DOHH2 (cell line): Measurements from ENCODE around the gene PHC2.

Experiments
- H3F3A ChIP-seq: fragments of 200-600 bp; sonication (generic), shearing (Covaris generic); 2 replicates; pipeline ENCODE4 v1.6.0; 2016; ENCODE audit warnings: antibody characterized with exemption, mild to moderate bottlenecking; ENCODE audit not compliant: control insufficient read depth, insufficient read depth
- H3K27ac ChIP-seq: fragments of 200-600 bp; sonication (generic); 2 replicates; pipeline ENCODE4 v1.5.1; 2014; ENCODE audit warnings: low read depth, mild to moderate bottlenecking, low read length, moderate library complexity
- H3K27me3 ChIP-seq: fragments of 200-600 bp; sonication (generic); 2 replicates; pipeline ENCODE4 v1.6.1; 2014; ENCODE audit warnings: mild to moderate bottlenecking, low read length, mixed read lengths; ENCODE audit not compliant: control insufficient read depth
- H3K36me3 ChIP-seq: fragments of 200-600 bp; sonication (generic); 2 replicates; pipeline ENCODE4 v1.6.1; 2014; ENCODE audit warnings: mild to moderate bottlenecking, low read length, moderate library complexity, mixed read lengths; ENCODE audit not compliant: control insufficient read depth
- H3K4me1 ChIP-seq: fragments of 200-600 bp; sonication (generic); 2 replicates; pipeline ENCODE4 v1.6.1; 2014; ENCODE audit warnings: mild to moderate bottlenecking, low read length, mixed read lengths; ENCODE audit not compliant: control insufficient read depth
- H3K4me2 ChIP-seq: fragments of 200-600 bp; sonication (generic); 2 replicates; pipeline ENCODE4 v1.6.0; 2014; ENCODE audit warnings: mild to moderate bottlenecking, low read length, moderate library complexity
- H3K4me3 ChIP-seq: fragments of 200-600 bp; sonication (generic); 2 replicates; pipeline ENCODE4 v1.5.1; 2014; ENCODE audit warnings: mild to moderate bottlenecking, low read length, mixed read lengths
- H3K79me2 ChIP-seq: fragments of 200-600 bp; sonication (generic); 2 replicates; pipeline ENCODE4 v1.6.1; 2014; ENCODE audit warnings: mild to moderate bottlenecking, low read length, mixed read lengths; ENCODE audit not compliant: control insufficient read depth
- H3K9me2 ChIP-seq: fragments of 200-600 bp; sonication (generic); replicated peaks from 2 replicates; pipeline ENCODE4 v1.6.1; 2014; ENCODE audit warnings: mild to moderate bottlenecking, low read length, mixed read lengths; ENCODE audit not compliant: control insufficient read depth
- H3K9me3 ChIP-seq: fragments of 200-600 bp; sonication (generic); 2 replicates; pipeline ENCODE4 v1.6.1; 2014; ENCODE audit warnings: antibody characterized with exemption, low read length, mixed read lengths; ENCODE audit not compliant: control insufficient read depth, insufficient read depth
- H4K20me1 ChIP-seq: fragments of 200-600 bp; sonication (generic); 2 replicates; pipeline ENCODE4 v1.6.0; 2014; ENCODE audit warnings: low read depth, mild to moderate bottlenecking, antibody characterized with exemption, low read length, moderate library complexity; ENCODE audit not compliant: control insufficient read depth, insufficient read depth
- EZH2phosphoT487 ChIP-seq: fragments of 200-600 bp; sonication (generic); IDR thresholded peaks from 2 replicates; pipeline ENCODE4 v1.6.1; 2017; ENCODE audit warnings: borderline replicate concordance, mild to moderate bottlenecking, antibody characterized with exemption, low read length, moderate library complexity, mixed read lengths
- TF ChIP-seq, protein P1 (sequence below): fragments of 200-600 bp; sonication (generic); IDR thresholded peaks from one replicate; pipeline ENCODE4 v1.5.1; 2014; ENCODE audit warnings: antibody characterized with exemption, mild to moderate bottlenecking, low read depth, low read length; ENCODE audit not compliant: poor library complexity, severe bottlenecking

Gene PHC2

DNA sequence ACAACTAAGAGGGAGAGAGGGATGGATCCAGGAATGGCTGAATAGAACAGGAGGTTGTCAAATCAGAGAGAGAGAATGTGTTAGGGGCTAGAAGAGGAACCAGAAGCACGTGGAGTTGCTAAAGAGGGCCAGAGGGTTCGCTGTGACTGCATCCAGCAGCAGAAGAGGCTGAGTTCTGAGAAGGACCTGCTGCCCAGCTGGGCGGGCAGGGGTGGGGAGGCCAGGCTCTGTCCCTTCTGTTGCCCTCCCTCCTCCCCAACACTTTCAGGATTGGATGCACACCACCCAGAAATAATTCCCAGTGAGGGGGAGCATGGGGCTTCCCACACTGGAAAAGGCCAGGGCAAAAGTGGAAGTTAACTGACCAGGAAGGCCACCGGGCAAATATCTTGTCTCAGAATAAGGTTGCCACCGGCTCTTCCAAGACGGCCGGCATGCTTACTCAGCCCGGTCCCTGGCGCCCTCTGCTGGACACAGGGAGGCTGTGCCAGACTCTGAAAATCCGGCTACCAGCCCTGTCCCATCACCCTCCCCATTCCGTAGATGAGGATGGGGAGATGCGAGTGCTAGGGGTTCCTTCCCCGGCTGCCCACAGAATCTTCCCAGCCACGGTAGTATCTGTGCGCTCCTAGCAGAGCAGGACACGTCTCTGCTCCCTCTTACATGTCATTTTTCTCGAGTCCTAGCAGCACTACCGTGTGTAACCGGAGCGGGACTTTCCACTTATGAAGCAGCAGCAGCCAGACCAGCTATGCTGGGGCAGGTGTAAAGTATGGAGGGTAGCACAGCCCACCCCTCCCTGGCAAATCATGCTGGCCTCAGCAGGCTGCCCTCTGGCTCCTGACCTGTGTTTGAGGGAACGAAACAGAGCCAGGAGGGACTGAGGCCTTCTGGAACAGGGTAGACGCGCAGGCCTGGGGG, 63.1 kb downstream of the PHC2 start:
- H3K36me3 ChIP-seq, result no peaks in the 10 kb centered on the region
- no peak overlapping the region for H3K4me2 ChIP-seq
- H3K9me2 ChIP-seq, result no peaks in the 10 kb centered on the region
- no peaks in the 10 kb centered on the region for H3K9me3 ChIP-seq
- H3K27ac ChIP-seq, result no peak overlapping the region
- H3K79me2 ChIP-seq, result no peaks in the 10 kb centered on the region
- TF ChIP-seq, protein P1, sequence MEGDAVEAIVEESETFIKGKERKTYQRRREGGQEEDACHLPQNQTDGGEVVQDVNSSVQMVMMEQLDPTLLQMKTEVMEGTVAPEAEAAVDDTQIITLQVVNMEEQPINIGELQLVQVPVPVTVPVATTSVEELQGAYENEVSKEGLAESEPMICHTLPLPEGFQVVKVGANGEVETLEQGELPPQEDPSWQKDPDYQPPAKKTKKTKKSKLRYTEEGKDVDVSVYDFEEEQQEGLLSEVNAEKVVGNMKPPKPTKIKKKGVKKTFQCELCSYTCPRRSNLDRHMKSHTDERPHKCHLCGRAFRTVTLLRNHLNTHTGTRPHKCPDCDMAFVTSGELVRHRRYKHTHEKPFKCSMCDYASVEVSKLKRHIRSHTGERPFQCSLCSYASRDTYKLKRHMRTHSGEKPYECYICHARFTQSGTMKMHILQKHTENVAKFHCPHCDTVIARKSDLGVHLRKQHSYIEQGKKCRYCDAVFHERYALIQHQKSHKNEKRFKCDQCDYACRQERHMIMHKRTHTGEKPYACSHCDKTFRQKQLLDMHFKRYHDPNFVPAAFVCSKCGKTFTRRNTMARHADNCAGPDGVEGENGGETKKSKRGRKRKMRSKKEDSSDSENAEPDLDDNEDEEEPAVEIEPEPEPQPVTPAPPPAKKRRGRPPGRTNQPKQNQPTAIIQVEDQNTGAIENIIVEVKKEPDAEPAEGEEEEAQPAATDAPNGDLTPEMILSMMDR, result peak; percentile 93
- TF ChIP-seq EZH2phosphoT487, result no peak
- no peaks in the 10 kb centered on the region for H4K20me1 ChIP-seq
- no peaks in the 10 kb centered on the region; the same call in 1 of the 2 replicates for H3K4me1 ChIP-seq
- H3K27me3 ChIP-seq, result no peaks in the 10 kb centered on the region
- H3K4me3 ChIP-seq, result no peak overlapping the region
- no peaks in the 10 kb centered on the region for H3F3A ChIP-seq

DNA sequence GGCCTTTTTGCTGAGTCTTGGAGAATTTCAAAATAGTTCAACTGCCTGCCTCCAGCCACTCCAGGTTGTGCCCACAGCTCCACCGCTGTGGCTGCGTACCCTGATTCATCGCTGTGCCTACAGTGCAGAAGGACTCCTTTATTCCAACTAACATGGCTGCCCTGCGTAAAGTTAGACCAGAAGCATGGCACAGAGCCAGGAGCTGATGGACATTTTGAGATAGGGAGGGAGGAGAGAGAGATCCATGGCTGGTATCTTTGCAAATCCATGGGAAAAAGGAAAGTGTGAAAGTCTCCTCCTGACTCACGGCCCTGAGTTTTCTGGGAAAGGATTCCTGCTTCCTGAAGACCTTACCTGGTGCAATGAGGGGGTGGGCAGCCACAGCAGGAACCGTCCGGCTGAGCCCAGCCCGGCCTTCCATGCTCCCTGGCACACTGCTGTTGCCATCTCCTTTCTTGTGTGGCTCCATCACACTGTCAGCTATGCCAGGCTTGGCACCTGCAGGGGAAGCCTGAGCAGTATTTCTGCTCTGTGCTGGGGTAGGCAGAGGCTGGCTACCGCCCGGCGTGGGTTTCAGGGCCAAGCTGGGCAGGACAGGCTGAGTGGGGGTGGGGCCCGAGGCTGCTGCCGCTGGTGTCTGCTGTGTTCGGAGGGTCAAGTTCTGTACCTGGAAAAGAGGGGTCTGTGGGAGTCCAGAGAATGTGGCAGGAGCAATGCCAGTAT, 64.0 kb downstream of the PHC2 start:
- Histone ChIP-seq H3K4me3 (no peak overlapping the region), H3K79me2 (no peaks in the 10 kb centered on the region), H3K4me2 (no peak overlapping the region), H3K27ac (no peak overlapping the region), H3K27me3 (no peaks in the 10 kb centered on the region), H3K9me2 (no peaks in the 10 kb centered on the region), H4K20me1 (no peaks in the 10 kb centered on the region), H3K4me1 (no peaks in the 10 kb centered on the region; the same call in 1 of the 2 replicates), H3K36me3 (no peaks in the 10 kb centered on the region), H3F3A (no peaks in the 10 kb centered on the region), H3K9me3 (no peaks in the 10 kb centered on the region)
- TF ChIP-seq, protein P1, result no peak
- no peak for TF ChIP-seq EZH2phosphoT487

DNA sequence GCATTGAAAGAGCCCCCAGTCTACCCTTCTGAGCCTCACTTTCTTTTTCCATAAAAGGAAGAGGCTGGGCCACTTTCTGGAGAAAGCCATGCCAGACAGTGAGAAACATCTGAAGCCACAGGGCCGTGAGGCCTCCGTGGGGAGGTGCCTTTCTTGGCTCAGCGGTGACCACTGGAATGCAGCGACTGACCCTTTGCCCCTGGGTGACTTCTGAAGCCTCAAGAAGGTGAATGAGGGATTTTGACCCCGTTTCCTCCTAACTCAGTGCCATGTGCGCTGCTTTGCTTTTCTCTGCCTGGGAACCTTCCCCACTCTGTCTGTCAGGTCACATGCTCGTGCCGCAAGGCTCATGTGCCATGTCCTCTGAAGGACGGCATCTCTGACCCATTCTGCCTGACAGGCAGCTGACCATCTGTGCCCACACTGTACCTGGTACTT, 65.3 kb downstream of the PHC2 start:
- TF ChIP-seq, protein P1, result no peak
- TF ChIP-seq EZH2phosphoT487, result no peak
- no peak overlapping the region for H3K27ac ChIP-seq
- no peaks in the 10 kb centered on the region for H3K9me2 ChIP-seq
- H3K9me3 ChIP-seq, result no peaks in the 10 kb centered on the region
- no peaks in the 10 kb centered on the region for H3K79me2 ChIP-seq
- no peaks in the 10 kb centered on the region for H3K27me3 ChIP-seq
- H3K4me1 ChIP-seq, result peaks cover 3% of the 10 kb centered on the region; the same call in 1 of the 2 replicates
- H3F3A ChIP-seq, result no peaks in the 10 kb centered on the region
- H3K4me2 ChIP-seq, result no peak overlapping the region
- H3K36me3 ChIP-seq, result no peaks in the 10 kb centered on the region
- no peaks in the 10 kb centered on the region for H4K20me1 ChIP-seq
- no peak overlapping the region for H3K4me3 ChIP-seq
